NCI-H2227 treated with DMSO at 0.1 percent for 48 hours (cell line): Measurements from ENCODE around the gene CRYBG2.

Experiments used
- DNase-seq: peaks from one replicate; lab custom pipeline; 2025; lab: John Stamatoyannopoulos, UW

Gene CRYBG2

GRCh38 chr1:26281091-26281958, 72.6 kb downstream of the CRYBG2 start:
- DNase-seq: no peak

- no peak for DNase-seq
Measured at GRCh38 chr1:26280333-26281042, 73.4 kb downstream of the CRYBG2 start.

GRCh38 chr1:26279456-26280332, 74.2 kb downstream of the CRYBG2 start, which contains the start of gene SH3BGRL3:
SH3BGRL3 (plus strand) TSS chr1:26280086; CDS start chr1:26280156, 70 bp downstream.
- peak; percentile 84 for DNase-seq

- no peak for DNase-seq
Measured at GRCh38 chr1:26278724-26279455, 75.0 kb downstream of the CRYBG2 start.

GRCh38 chr1:26278303-26278702, 75.6 kb downstream of the CRYBG2 start:
- DNase-seq: no peak

GRCh38 chr1:26277719-26278118, 76.2 kb downstream of the CRYBG2 start:
- DNase-seq: no peak

- DNase-seq: no peak
Measured at GRCh38 chr1:26277261-26277661, 76.7 kb downstream of the CRYBG2 start.

- DNase-seq: no peak
Measured at GRCh38 chr1:26276432-26276838, 77.5 kb downstream of the CRYBG2 start.

- peak; percentile 37 for DNase-seq
Measured at GRCh38 chr1:26275580-26276431, 78.1 kb downstream of the CRYBG2 start.

- DNase-seq: no peak
Measured at GRCh38 chr1:26274801-26275425, 79.0 kb downstream of the CRYBG2 start.
